ENCODE results near the gene DPH6.
"Not testable (repeated sequence)": the region's sequence is repeated elsewhere in the genome, so short reads cannot be mapped to it uniquely, and the experiment has no call there.

Gene DPH6

GRCh38 chr15:35545824-35546510 lies at the start of gene DPH6:
DPH6 (minus strand) TSS chr15:35546165; CDS start chr15:35546141, 24 bp downstream.
- peak; percentile 91 for DNase-seq (ENCODE audit: low read depth, low spot score)

GRCh38 chr15:35595656-35596055 lies 49.7 kb upstream of the DPH6 start:
- no peak for DNase-seq (ENCODE audit: low read depth, low spot score)

GRCh38 chr15:35591987-35592386 lies 46.0 kb upstream of the DPH6 start:
- not testable (repeated sequence) for DNase-seq (ENCODE audit: low read depth, low spot score)

GRCh38 chr15:35583863-35584528 lies 38.0 kb upstream of the DPH6 start:
- DNase-seq (ENCODE audit: low read depth, low spot score) = peak; percentile 61

GRCh38 chr15:35580606-35581005 lies 34.6 kb upstream of the DPH6 start:
- no peak for DNase-seq (ENCODE audit: low read depth, low spot score)

GRCh38 chr15:35567392-35567791 lies 21.4 kb upstream of the DPH6 start:
- no peak for DNase-seq (ENCODE audit: low read depth, low spot score)

- no peak for DNase-seq (ENCODE audit: low read depth, low spot score)
These were observed 21.0 kb upstream of the DPH6 start for GRCh38 chr15:35566991-35567390.

- DNase-seq (ENCODE audit: low read depth, low spot score) = no peak
These were observed 19.9 kb upstream of the DPH6 start for GRCh38 chr15:35565901-35566300.

GRCh38 chr15:35562641-35563040 lies 16.7 kb upstream of the DPH6 start:
- DNase-seq (ENCODE audit: low read depth, low spot score) = no peak

- DNase-seq (ENCODE audit: low read depth, low spot score) = no peak
These were observed 15.3 kb upstream of the DPH6 start for GRCh38 chr15:35561308-35561707.

- DNase-seq (ENCODE audit: low read depth, low spot score) = no peak
These were observed 14.9 kb upstream of the DPH6 start for GRCh38 chr15:35560870-35561269.

GRCh38 chr15:35560258-35560657 lies 14.3 kb upstream of the DPH6 start:
- no peak for DNase-seq (ENCODE audit: low read depth, low spot score)

- no peak for DNase-seq (ENCODE audit: low read depth, low spot score)
These were observed 13.7 kb upstream of the DPH6 start for GRCh38 chr15:35559683-35560082.

- peak; percentile 45 for DNase-seq (ENCODE audit: low read depth, low spot score)
These were observed 11.6 kb upstream of the DPH6 start for GRCh38 chr15:35557544-35557943.

GRCh38 chr15:35557012-35557411 lies 11.0 kb upstream of the DPH6 start:
- no peak for DNase-seq (ENCODE audit: low read depth, low spot score)

GRCh38 chr15:35555244-35555643 lies 9.3 kb upstream of the DPH6 start:
- DNase-seq (ENCODE audit: low read depth, low spot score) = no peak

GRCh38 chr15:35550957-35551356 lies 5.0 kb upstream of the DPH6 start:
- no peak for DNase-seq (ENCODE audit: low read depth, low spot score)

- no peak for DNase-seq (ENCODE audit: low read depth, low spot score)
These were observed 3.6 kb upstream of the DPH6 start for GRCh38 chr15:35549567-35549966.

- DNase-seq (ENCODE audit: low read depth, low spot score) = no peak
These were observed 2.5 kb upstream of the DPH6 start for GRCh38 chr15:35548435-35548834.

- DNase-seq (ENCODE audit: low read depth, low spot score) = no peak
These were observed 1.9 kb upstream of the DPH6 start for GRCh38 chr15:35547775-35548364.

GRCh38 chr15:35546511-35547381 lies 781 bp upstream of the DPH6 start:
- DNase-seq (ENCODE audit: low read depth, low spot score) = no peak

GRCh38 chr15:35545316-35545823 lies 595 bp downstream of the DPH6 start:
- peak; percentile 70 for DNase-seq (ENCODE audit: low read depth, low spot score)

Data from astrocyte of the hippocampus (primary cell).